ENCODE data around the gene FAH. TPM values are rescaled to one million over a fixed set of nuclear protein-coding genes. Genes with fewer than 3 reads are reported as not detected.

The FAH gene
- total RNA-seq, 1 donor from 2014 or later, result 25.6 TPM

GRCh38 chr15:80231371-80231770 lies 78.6 kb downstream of the FAH start:
- DNase-seq, result no peak
- H3K9me3 ChIP-seq, result no peaks in the 10 kb centered on the region
- intact Hi-C loops (cut with DNase I), result no loop called here
- peaks cover 11% of the 10 kb centered on the region for H3K27me3 ChIP-seq (ENCODE audit: low read depth)
- H3K36me3 ChIP-seq, result no peaks in the 10 kb centered on the region
- no peaks in the 10 kb centered on the region for H3K4me1 ChIP-seq
- no peak overlapping the region for H3K4me3 ChIP-seq
- no peak for ATAC-seq
- H3K27ac ChIP-seq, result no peak overlapping the region
- no peak for TF ChIP-seq CTCF (IDR thresholded peaks at IDR 0.05)

DNA sequence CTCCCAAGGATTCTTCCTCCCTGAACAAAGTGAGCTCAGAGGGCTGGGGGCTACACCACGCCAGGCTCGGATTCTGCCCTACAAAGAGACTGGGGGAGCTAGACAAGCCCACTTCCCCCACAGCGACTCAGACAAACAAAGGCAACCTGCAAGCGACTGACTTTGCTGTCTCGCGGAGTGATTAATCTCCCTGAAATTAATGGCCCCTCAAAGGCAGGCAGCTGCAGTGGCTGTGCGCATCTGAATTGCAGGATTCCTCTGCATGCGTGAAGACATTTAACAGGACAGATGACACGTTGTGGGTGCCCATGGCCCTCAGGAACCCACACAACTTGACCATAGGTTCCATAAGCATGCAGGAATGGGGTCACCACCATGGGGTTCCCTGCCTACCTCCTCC lies 80.8 kb downstream of the FAH start:
- intact Hi-C loops (cut with DNase I), result no loop called here
- Histone ChIP-seq H3K4me3 (no peak overlapping the region), H3K4me1 (no peaks in the 10 kb centered on the region), H3K27me3 (ENCODE audit: low read depth) (peaks cover 11% of the 10 kb centered on the region), H3K36me3 (no peaks in the 10 kb centered on the region), H3K9me3 (no peaks in the 10 kb centered on the region), H3K27ac (no peak overlapping the region)
- DNase-seq (no peak), ATAC-seq (no peak)
- TF ChIP-seq CTCF (IDR thresholded peaks at IDR 0.05), result no peak

- Histone ChIP-seq H3K4me3 (no peak overlapping the region), H3K36me3 (no peaks in the 10 kb centered on the region), H3K9me3 (no peaks in the 10 kb centered on the region), H3K27ac (no peak overlapping the region), H3K4me1 (no peaks in the 10 kb centered on the region), H3K27me3 (ENCODE audit: low read depth) (peaks cover 14% of the 10 kb centered on the region)
- intact Hi-C loops (cut with DNase I), result no loop called here
- DNase-seq, result peak; percentile 57
- TF ChIP-seq CTCF (IDR thresholded peaks at IDR 0.05), result peak; percentile 54
- peak; percentile 26 to 52 for ATAC-seq
Measured at GRCh38 chr15:80234883-80235282, 82.1 kb downstream of the FAH start.

Other genes starting within 250 kb of the FAH start
- gene BCL2A1, start 181.8 kb upstream of the FAH start, total RNA-seq, result 124 TPM
- 76.7 TPM for gene ZFAND6, start 93.3 kb upstream of the FAH start, total RNA-seq
- gene CTXND1, start 99.2 kb downstream of the FAH start, total RNA-seq, result 1.8 TPM

All from lower lobe of right lung (tissue), 2 donors.